HG03378 (cell line): ENCODE measurements around the gene RFX8.
"Not testable (repeated sequence)": the region's sequence is repeated elsewhere in the genome, so short reads cannot be mapped to it uniquely, and the experiment has no call there.

Source experiments
- ATAC-seq: cut with Tn5 transposase; IDR thresholded peaks from one replicate; pipeline ENCODE4 v1.9.1; 2021; ENCODE audit warnings: mild to moderate bottlenecking, moderate library complexity; ENCODE audit not compliant: unreplicated experiment

Gene RFX8

GRCh38 chr2:101355401-101356054, 119.4 kb downstream of the RFX8 start:
- ATAC-seq = no peak

GRCh38 chr2:101354420-101355311, 120.2 kb downstream of the RFX8 start:
- ATAC-seq = no peak

- not testable (repeated sequence) for ATAC-seq
These were observed 122.3 kb downstream of the RFX8 start for GRCh38 chr2:101352631-101353030.

- no peak for ATAC-seq
These were observed 123.7 kb downstream of the RFX8 start for GRCh38 chr2:101351207-101351606.

GRCh38 chr2:101349893-101350662, 124.8 kb downstream of the RFX8 start:
- ATAC-seq = no peak

GRCh38 chr2:101348883-101349282, 126.0 kb downstream of the RFX8 start:
- ATAC-seq = no peak
